A549 (cell line): ENCODE results near the gene ZNF436. TPM values are rescaled to one million over a fixed set of nuclear protein-coding genes. Genes with fewer than 3 reads are reported as not detected.

Source experiments
- ATAC-seq, 2 experiments: fragments of 200-7000 bp in 1 of 2; fragments of >200 bp in 1 of 2; cut with Nextera tagmentation in 1 of 2; cut with Tn5 transposase in 1 of 2; 3 replicates each; pipeline versions ENCODE4 v1.8.0 to v1.9.1; 2018 to 2020; ENCODE audit warnings: mild to moderate bottlenecking in 1 of 2, moderate library complexity in 1 of 2
- CTCF ChIA-PET: fragments of 300-600 bp; sonication (Branson Sonifier 250); formaldehyde crosslinking; extraction: SDS; loops from one replicate; lab custom pipeline; 2021; ENCODE audit warnings: antibody characterized with exemption, inconsistent platforms; lab: Yijun Ruan, JAX
- POLR2A ChIA-PET: fragments of 350-600 bp; formaldehyde crosslinking; extraction: SDS; loops from one replicate; lab custom pipeline; 2021; ENCODE audit warnings: antibody characterized with exemption, inconsistent platforms; lab: Yijun Ruan, JAX
- DNase-seq, 2 experiments: peaks; one replicate each; pipeline versions ENCODE4 v3.0.0 to v3.0.0-alpha.2; 2011 to 2016; ENCODE audit warnings: low read depth in 1 of 2, low spot score in 1 of 2
- FAIRE-seq: peaks from 2 replicates; lab custom pipeline; 2011; peaks lifted over from hg19 to GRCh38; lab: Jason Lieb, UNC
- H3K27ac ChIP-seq, 2 experiments: fragments of >200 bp; sonication (Bioruptor Twin); formaldehyde crosslinking; 3 replicates each; pipeline ENCODE4 v1.5.1; 2016 to 2017
- H3K4me1 ChIP-seq: fragments of >200 bp; sonication (Bioruptor Twin); formaldehyde crosslinking; 3 replicates; pipeline ENCODE4 v1.6.1; 2016
- H3K4me2 ChIP-seq: fragments of >200 bp; sonication (Bioruptor Twin); formaldehyde crosslinking; 3 replicates; pipeline ENCODE4 v1.6.1; 2016
- H3K4me3 ChIP-seq: fragments of >200 bp; sonication (Bioruptor Twin); formaldehyde crosslinking; 3 replicates; pipeline ENCODE4 v1.5.1; 2016
- H3K9me3 ChIP-seq: fragments of >200 bp; sonication (Bioruptor Twin); formaldehyde crosslinking; 3 replicates; pipeline ENCODE4 v1.6.1; 2016
- BCL3 ChIP-seq: fragments of >200 bp; sonication (Bioruptor Twin); formaldehyde crosslinking; IDR thresholded peaks from 3 replicates; pipeline ENCODE4 v1.6.1; 2016
- BHLHE40 ChIP-seq: IDR thresholded peaks from 2 replicates; pipeline ENCODE4 v1.6.1; 2012; ENCODE audit warnings: low read depth, low read length, inconsistent platforms
- E2F6 ChIP-seq: IDR thresholded peaks from 2 replicates; pipeline ENCODE4 v1.6.1; 2012; ENCODE audit warnings: low read depth, borderline replicate concordance
- EP300 ChIP-seq, 2 experiments: fragments of >200 bp; sonication (Bioruptor Twin); formaldehyde crosslinking; IDR thresholded peaks; 2 replicates in 1 of 2; 3 replicates in 1 of 2; pipeline ENCODE4 v1.6.1; 2016 to 2017
- FOSL2 ChIP-seq, 2 experiments: fragments of 450-650 bp in 1 of 2; fragments of >200 bp in 1 of 2; sonication (Bioruptor Twin) in 1 of 2; formaldehyde crosslinking; IDR thresholded peaks; 2 replicates each; pipeline versions ENCODE4 v1.5.0 to v1.6.1; 2016 to 2020; ENCODE audit warnings: mild to moderate bottlenecking in 1 of 2, moderate library complexity in 1 of 2
- FOXS1 ChIP-seq: fragments of 250-450 bp; sonication (Bioruptor Pico); IDR thresholded peaks from 2 replicates; pipeline ENCODE4 v1.5.0; 2020; ENCODE audit warnings: mild to moderate bottlenecking, moderate library complexity
- HMGXB4 ChIP-seq: fragments of 250-450 bp; sonication (Bioruptor Pico); IDR thresholded peaks from 2 replicates; pipeline ENCODE4 v1.5.0; 2021; ENCODE audit warnings: mild to moderate bottlenecking, moderate library complexity, borderline replicate concordance
- HOXB5 ChIP-seq: fragments of 250-450 bp; sonication (Bioruptor Pico); IDR thresholded peaks from 2 replicates; pipeline ENCODE4 v1.5.0; 2020; ENCODE audit warnings: mild to moderate bottlenecking, moderate library complexity
- JUN ChIP-seq, 2 experiments: fragments of >200 bp; sonication (Bioruptor Twin); formaldehyde crosslinking; IDR thresholded peaks; 2 replicates in 1 of 2; 3 replicates in 1 of 2; pipeline ENCODE4 v1.6.1; 2016 to 2017
- JUNB ChIP-seq: fragments of >200 bp; sonication (Bioruptor Twin); formaldehyde crosslinking; IDR thresholded peaks from 2 replicates; pipeline ENCODE4 v1.6.1; 2016
- KDM5A ChIP-seq: fragments of 200-600 bp; sonication (generic); IDR thresholded peaks from 2 replicates; pipeline ENCODE4 v1.6.1; 2016; ENCODE audit warnings: antibody characterized with exemption, mild to moderate bottlenecking
- MYC ChIP-seq: IDR thresholded peaks from 2 replicates; pipeline ENCODE4 v1.6.1; 2012; ENCODE audit warnings: mild to moderate bottlenecking, inconsistent platforms, low read length, improper control_type of control experiment, borderline replicate concordance
- PBX3 ChIP-seq: IDR thresholded peaks from 2 replicates; pipeline ENCODE4 v1.6.1; 2012
- PHF8 ChIP-seq: fragments of 200-600 bp; sonication (generic); IDR thresholded peaks from 2 replicates; pipeline ENCODE4 v1.6.1; 2016; ENCODE audit warnings: low read depth, mild to moderate bottlenecking, antibody characterized with exemption, moderate library complexity, borderline replicate concordance
- POLR2A ChIP-seq: IDR thresholded peaks from 2 replicates; pipeline ENCODE4 v1.6.1; 2012; ENCODE audit warnings: mild to moderate bottlenecking, low read length
- RFX5 ChIP-seq: fragments of 450-650 bp; IDR thresholded peaks from 2 replicates; pipeline ENCODE4 v1.7.1; 2014; ENCODE audit warnings: antibody characterized with exemption, mild to moderate bottlenecking, moderate library complexity
- RNF2 ChIP-seq: fragments of 200-600 bp; sonication (generic); IDR thresholded peaks from 2 replicates; pipeline ENCODE4 v1.6.1; 2016; ENCODE audit warnings: low read depth, mild to moderate bottlenecking, antibody characterized with exemption, moderate library complexity, borderline replicate concordance
- SMC3 ChIP-seq: fragments of >200 bp; sonication (Bioruptor Twin); formaldehyde crosslinking; IDR thresholded peaks from 3 replicates; pipeline ENCODE4 v1.6.1; 2018; ENCODE audit warnings: inconsistent platforms
- SREBF2 ChIP-seq: fragments of 450-650 bp; IDR thresholded peaks from 2 replicates; pipeline ENCODE4 v1.6.1; 2014; ENCODE audit warnings: mild to moderate bottlenecking, moderate library complexity
- ZNF302 ChIP-seq: fragments of 250-450 bp; sonication (Bioruptor Pico); IDR thresholded peaks from 2 replicates; pipeline ENCODE4 v1.9.0; 2021; ENCODE audit warnings: inconsistent platforms, mild to moderate bottlenecking, moderate library complexity
- WGBS: methylation state at CpG from one replicate; pipeline ENCODE4 v1.1.6; 2017; ENCODE audit errors: missing lambda C conversion rate; 5-methylcytosine and 5-hydroxymethylcytosine counted together
- polyA plus RNA-seq, 4 experiments: library from polyadenylated mRNA; depleted of rRNA in 3 of 4; stranded (reverse); fragments of >200 nt; fragmentation: RNase III in 1 of 4; extraction: RNeasy Plus Mini Kit Qiagen cat#74134 plus additional on column Dnase treatment in 1 of 4; gene quantifications; 2 replicates in 3 of 4; 3 replicates in 1 of 4; pipeline ENCODE4 v1.2.3, GENCODE V29; 2011 to 2017
- TF ChIP-seq, protein P1 (sequence below): IDR thresholded peaks from 2 replicates; pipeline ENCODE4 v1.6.1; 2012
- TF ChIP-seq, protein P2 (sequence below): fragments of 450-650 bp; IDR thresholded peaks from 2 replicates; pipeline ENCODE4 v1.6.1; 2014; ENCODE audit warnings: antibody characterized with exemption
- TF ChIP-seq, protein P3 (sequence below): fragments of 250-450 bp; sonication (Bioruptor Pico); IDR thresholded peaks from 2 replicates; pipeline ENCODE4 v1.5.0; 2020; ENCODE audit warnings: low read depth, mild to moderate bottlenecking, moderate library complexity

The ZNF436 gene
- polyA plus RNA-seq, 2 of the 4 experiments (the other 2 are of a cell fraction): 4.7 to 7.5 TPM

DNA sequence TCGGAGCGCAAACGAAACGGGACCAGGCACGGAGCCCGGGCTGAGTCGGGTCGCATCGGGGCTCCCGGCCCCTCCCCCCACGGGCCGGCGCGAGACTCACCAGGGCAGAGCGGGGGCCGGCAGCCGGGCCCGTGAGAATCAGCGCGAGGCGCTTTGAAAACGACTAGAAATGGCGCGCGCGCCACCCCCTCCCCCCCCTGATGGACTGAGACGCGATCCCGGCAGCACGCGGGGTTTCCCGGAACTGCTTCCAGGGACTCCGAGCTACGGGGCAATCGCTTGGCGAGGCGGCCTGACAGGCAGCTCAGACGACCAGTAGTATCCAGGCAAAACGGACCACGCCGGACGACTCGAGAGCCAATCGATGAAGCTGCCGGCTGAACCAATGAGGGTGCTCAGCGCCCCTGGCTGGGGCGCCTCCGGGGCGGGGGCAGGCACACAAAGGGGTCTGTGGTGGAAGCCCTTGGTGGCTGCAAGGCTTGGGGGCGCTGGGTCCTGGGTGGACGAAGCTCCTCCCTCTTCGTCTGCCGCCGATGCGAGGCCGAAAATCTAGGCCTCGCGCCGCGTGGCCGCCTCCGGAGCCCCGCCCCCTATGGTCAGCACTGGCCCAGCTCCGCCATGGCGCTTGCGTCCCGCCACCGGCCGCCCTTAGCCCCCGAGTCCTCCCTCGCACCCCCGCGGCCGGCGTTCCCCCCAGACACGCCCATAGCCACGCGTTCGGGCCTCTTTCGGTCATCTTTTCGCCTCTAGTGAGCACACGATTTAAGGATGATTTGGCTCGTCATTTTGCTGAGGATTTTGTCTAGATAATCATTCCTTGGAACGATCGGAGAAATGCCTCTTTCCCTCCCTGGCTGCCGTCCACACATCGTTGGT is 25.3 kb downstream of the ZNF436 start, which contains the start of gene HNRNPR:
TSS of gene HNRNPR (minus strand) at position 174 of the 876 bp plus-strand sequence. CDS start 3,276 bp downstream, outside the sequence.
- peak within 1 kb of the TSS; percentile 93 for H3K4me3 ChIP-seq
- 0% methylated on average over 8 of the region's 87 CpGs for WGBS
- TF ChIP-seq POLR2A (peak; percentile 60), JUN (IDR thresholded peaks at IDR 0.05) (peak in 1 of 2 experiments; percentile 81; a peak in 2 of 5 replicates), FOSL2 (IDR thresholded peaks at IDR 0.05) (no peak), FOSL2 (CRISPR knock-in tag; IDR thresholded peaks at IDR 0.05) (no peak), BCL3 (peak; percentile 57; the same call in 1 of the 3 replicates), PHF8 (peak; percentile 46), E2F6 (peak; percentile 73), SREBF2 (no peak), MYC (peak; percentile 91), RFX5 (no peak), PBX3 (peak; percentile 97)
- TF ChIP-seq, protein P1, sequence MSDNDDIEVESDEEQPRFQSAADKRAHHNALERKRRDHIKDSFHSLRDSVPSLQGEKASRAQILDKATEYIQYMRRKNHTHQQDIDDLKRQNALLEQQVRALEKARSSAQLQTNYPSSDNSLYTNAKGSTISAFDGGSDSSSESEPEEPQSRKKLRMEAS: peak; percentile 97
- TF ChIP-seq, protein P2, sequence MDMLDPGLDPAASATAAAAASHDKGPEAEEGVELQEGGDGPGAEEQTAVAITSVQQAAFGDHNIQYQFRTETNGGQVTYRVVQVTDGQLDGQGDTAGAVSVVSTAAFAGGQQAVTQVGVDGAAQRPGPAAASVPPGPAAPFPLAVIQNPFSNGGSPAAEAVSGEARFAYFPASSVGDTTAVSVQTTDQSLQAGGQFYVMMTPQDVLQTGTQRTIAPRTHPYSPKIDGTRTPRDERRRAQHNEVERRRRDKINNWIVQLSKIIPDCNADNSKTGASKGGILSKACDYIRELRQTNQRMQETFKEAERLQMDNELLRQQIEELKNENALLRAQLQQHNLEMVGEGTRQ: 0 out of 2 replicates have a peak, but pooled peaks have one; percentile 25
- no peaks in the 10 kb centered on the region for H3K9me3 ChIP-seq
- H3K4me1 ChIP-seq: peaks cover 27% of the 10 kb centered on the region
- CTCF ChIA-PET: interaction anchor here (0.6 to 3.3 kb wide), 8 partner anchors 9 to 196 kb away, joined by 3 to 10 read pairs (median 4); no protein-coding TSS in a partner anchor
- peak within 1 kb of the TSS; percentile 98 to 100 for H3K27ac ChIP-seq
- DNase-seq (peak; percentile 90 to 100), ATAC-seq (peak; percentile 97 to 98), FAIRE-seq (no peak)
- H3K4me2 ChIP-seq: peak within 1 kb of the TSS; percentile 98
- POLR2A ChIA-PET: interaction anchor here (0.6 to 1.6 kb wide), 29 partner anchors 10 to 1361 kb away, joined by 3 to 33 read pairs (median 4); partner anchors contain the start of genes ASAP3, E2F2, RPL11 and ZNF436

DNA sequence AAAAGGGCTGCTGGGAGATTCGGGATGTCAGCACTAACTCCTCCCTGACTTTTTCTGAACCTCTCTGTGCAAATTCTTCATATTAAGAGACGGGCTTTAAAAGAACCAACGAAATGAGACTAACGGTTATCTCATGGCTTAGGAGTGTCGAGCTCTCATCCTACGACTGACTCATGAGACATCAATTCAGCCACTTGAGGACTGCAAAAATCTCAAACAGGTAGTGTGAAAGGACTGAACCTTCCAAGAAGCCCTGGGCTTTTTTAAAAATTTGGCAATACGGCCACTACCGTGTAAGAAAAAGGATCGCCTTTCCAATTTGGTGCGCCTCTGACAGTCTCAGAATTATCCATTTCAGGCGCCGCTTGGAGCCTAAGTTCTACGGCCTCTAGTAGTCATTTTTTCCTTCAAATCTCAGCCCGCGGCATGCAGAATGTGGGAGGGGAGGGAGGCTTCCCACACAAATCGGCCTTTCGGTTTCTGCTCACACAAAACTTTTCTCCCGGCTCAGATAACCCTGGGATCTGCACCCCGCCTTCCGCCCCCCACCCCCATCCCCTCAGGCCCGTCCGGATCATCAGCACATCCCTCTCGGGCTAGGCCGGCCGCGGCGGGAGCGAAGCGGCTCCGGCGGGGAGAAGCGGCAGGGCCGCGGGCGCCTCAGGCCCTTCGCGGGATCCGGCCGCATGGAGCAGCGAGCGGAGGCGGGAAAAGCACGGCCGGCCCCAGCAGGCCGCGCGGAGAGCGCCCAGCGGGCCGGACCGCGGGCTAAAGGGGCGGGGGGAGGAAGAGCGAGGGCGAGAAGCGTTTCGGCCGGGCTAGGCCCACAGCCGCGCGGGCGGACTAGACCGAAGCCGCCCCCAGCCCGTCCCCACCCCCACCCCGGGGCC is 26.2 kb downstream of the ZNF436 start:
- Histone ChIP-seq H3K4me1 (peaks cover 36% of the 10 kb centered on the region), H3K4me3 (peak overlapping the region; percentile 93), H3K9me3 (no peaks in the 10 kb centered on the region), H3K27ac (peak overlapping the region; percentile 98 to 100), H3K4me2 (peak overlapping the region; percentile 98)
- FAIRE-seq: no peak
- peak; percentile 54 to 60 for ATAC-seq
- POLR2A ChIA-PET: interaction anchor here (0.6 to 1.6 kb wide), 16 partner anchors 9 to 433 kb away, joined by 3 to 33 read pairs (median 5); partner anchors contain the start of genes RPL11 and ZNF436
- under 1% methylated on average over 18 of the region's 66 CpGs for WGBS
- CTCF ChIA-PET: interaction anchor here (0.8 to 2.6 kb wide), 2 partner anchors 61 to 196 kb away, joined by 3 to 10 read pairs; no protein-coding TSS in a partner anchor
- DNase-seq: peak in 1 of 2 experiments; percentile 59
- TF ChIP-seq FOXS1 (CRISPR knock-in tag) (no peak), RFX5 (no peak), ZNF302 (no peak), RNF2 (no peak), JUNB (no peak), EP300 (IDR thresholded peaks at IDR 0.05) (no peak), SMC3 (no peak), HMGXB4 (CRISPR knock-in tag) (no peak), KDM5A (no peak), PHF8 (peak; percentile 38), FOSL2 (IDR thresholded peaks at IDR 0.05) (no peak), FOSL2 (CRISPR knock-in tag; IDR thresholded peaks at IDR 0.05) (peak; percentile 35; the same call in 1 of the 2 replicates), BHLHE40 (no peak), HOXB5 (CRISPR knock-in tag) (no peak)
- TF ChIP-seq, protein P3, sequence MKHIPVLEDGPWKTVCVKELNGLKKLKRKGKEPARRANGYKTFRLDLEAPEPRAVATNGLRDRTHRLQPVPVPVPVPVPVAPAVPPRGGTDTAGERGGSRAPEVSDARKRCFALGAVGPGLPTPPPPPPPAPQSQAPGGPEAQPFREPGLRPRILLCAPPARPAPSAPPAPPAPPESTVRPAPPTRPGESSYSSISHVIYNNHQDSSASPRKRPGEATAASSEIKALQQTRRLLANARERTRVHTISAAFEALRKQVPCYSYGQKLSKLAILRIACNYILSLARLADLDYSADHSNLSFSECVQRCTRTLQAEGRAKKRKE (CRISPR knock-in tag): no peak
